HG02852 (cell line): ENCODE results near the gene DYNC2H1.

Experiments used
- ATAC-seq: cut with Tn5 transposase; IDR thresholded peaks from one replicate; pipeline ENCODE4 v1.9.1; 2021; ENCODE audit warnings: mild to moderate bottlenecking, moderate library complexity; ENCODE audit not compliant: unreplicated experiment

DYNC2H1 gene

DNA sequence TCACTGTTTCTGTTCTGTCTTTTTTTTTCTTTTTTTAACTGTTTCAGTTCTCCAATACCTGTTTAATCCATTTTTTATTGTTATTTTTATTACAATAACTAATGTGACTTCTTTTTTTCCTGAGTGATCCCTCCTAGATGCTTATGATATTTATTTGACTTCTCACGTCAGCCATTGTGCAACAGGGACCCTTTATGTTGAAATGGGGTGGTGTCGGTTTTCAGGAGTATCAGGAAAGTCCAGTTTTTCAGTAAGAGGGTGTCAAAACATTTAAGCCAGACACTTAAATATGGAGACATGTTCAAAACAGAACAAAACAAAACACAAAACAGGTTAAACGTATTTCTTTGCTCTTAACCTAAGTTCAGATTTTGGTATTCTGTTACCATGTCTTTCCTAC is 418.8 kb downstream of the DYNC2H1 start:
- ATAC-seq = no peak

DNA sequence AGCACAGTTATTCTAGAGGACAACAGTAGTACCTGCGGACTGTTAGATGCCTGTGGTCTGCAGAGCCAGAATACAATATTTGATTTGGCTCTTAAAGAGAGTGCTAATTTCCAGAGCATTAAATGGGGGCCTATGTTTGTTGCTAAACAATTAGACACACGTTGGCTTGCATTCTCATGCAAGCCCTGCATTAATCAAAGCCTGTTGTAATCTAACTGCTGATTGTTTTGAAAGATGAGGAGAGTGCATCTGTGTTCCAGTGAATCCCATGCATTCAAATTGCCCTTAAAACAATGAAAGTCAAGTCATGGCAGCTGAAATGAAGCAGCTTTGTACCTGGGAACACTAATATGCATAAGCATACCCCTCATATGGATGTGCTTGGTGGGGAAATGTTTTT is 419.4 kb downstream of the DYNC2H1 start:
- ATAC-seq = no peak

DNA sequence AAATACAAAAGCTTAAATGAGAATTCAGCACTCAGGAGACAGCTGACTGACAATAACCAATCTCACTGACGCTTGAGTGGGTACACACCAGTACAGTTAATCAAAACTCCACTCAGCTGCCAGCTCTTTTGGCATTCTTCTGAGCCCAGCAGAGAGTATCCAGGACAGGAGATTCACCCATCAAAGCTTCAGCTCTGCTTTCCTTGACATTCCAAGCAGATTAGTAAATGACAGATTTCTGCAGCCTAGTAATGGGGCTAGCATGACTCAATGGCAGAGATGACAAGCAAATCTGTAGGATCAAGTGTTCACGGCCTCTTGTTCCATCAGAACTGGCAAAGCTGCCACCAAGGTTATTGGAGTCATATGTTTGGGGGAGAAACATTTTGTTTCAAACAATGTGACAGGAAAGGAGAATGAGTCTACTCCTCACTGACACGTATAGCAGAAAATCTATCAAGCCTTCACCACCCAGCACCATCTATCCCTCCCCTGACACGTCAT is 420.0 kb downstream of the DYNC2H1 start:
- no peak for ATAC-seq
